PC-3 (cell line): ENCODE results near the gene ARF1.

Experiments
- EZH2 ChIP-seq: fragments of 300-600 bp; sonication (generic); IDR thresholded peaks from one replicate; pipeline ENCODE4 v1.6.1; 2017; ENCODE audit warnings: antibody characterized with exemption, mild to moderate bottlenecking, low read length; ENCODE audit not compliant: unreplicated experiment
- TF ChIP-seq, protein P1 (sequence below): fragments of 300-600 bp; sonication (generic); conservative IDR thresholded peaks from 2 replicates; pipeline ENCODE4 v1.5.1; 2017; ENCODE audit warnings: antibody characterized with exemption, low read depth, mild to moderate bottlenecking, low read length

DNA sequence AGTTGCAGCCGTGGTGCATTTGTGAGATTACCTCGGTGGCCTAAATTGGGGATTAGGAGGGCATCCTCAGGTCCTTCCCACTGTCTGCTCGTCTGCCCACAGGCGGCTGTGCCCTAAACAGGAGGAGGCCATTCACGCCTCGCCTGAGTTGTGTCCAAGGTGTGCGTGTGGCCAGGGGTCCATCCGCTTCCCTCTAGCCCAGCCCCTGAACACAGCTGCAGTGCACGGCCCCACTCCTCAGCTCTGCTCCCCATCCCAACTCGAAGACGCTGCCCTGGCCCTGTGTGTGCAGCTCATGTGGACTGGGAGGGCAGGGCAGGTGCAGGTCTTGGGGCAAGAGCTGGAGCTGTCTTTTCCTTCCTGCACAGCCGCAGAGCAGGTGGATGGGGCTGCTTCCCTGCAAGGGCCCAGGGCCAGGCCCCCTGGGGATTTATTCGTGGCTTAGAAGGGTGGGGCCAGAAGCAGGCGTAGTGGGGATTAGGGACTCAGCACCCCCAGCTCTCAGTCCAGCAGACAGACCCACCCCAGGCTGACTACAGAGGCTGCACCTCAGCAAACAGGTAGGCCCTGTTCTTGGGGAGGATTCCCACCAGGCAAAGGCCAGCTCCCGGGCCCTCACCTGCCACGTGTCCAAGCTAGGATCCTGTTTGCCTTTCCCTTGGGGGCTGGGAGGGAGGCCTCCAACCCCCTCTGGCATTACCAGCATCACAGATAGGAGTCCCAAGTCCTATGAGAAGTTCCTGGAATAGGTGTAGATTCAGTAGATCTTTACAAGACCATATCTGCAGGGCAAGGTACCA lies 61.9 kb downstream of the ARF1 start:
- TF ChIP-seq, protein P1, sequence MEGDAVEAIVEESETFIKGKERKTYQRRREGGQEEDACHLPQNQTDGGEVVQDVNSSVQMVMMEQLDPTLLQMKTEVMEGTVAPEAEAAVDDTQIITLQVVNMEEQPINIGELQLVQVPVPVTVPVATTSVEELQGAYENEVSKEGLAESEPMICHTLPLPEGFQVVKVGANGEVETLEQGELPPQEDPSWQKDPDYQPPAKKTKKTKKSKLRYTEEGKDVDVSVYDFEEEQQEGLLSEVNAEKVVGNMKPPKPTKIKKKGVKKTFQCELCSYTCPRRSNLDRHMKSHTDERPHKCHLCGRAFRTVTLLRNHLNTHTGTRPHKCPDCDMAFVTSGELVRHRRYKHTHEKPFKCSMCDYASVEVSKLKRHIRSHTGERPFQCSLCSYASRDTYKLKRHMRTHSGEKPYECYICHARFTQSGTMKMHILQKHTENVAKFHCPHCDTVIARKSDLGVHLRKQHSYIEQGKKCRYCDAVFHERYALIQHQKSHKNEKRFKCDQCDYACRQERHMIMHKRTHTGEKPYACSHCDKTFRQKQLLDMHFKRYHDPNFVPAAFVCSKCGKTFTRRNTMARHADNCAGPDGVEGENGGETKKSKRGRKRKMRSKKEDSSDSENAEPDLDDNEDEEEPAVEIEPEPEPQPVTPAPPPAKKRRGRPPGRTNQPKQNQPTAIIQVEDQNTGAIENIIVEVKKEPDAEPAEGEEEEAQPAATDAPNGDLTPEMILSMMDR, result no peak
- no peak for TF ChIP-seq EZH2
